GM10266 (cell line): ENCODE results near the gene FLT3.

Source experiments
- DNase-seq: peaks from one replicate; pipeline ENCODE4 v3.0.0; 2012; ENCODE audit errors: extremely low spot score
- CTCF ChIP-seq: IDR thresholded peaks from 2 replicates; pipeline ENCODE4 v1.5.1; 2012; ENCODE audit warnings: mild to moderate bottlenecking, low read depth; ENCODE audit not compliant: control insufficient read depth, insufficient read depth; ENCODE audit errors: missing control alignments

The FLT3 gene

GRCh38 chr13:27971776-27972477 is 128.4 kb downstream of the FLT3 start:
- TF ChIP-seq CTCF = no peak

GRCh38 chr13:27971236-27971645 is 129.1 kb downstream of the FLT3 start:
- no peak for DNase-seq
- TF ChIP-seq CTCF = no peak

More at GRCh38 chr13:27971776-27972477, 128.4 kb downstream of the FLT3 start:
- no peak for DNase-seq

- DNase-seq = peak; percentile 27
- TF ChIP-seq CTCF = no peak
Observed at GRCh38 chr13:27970382-27971235, 129.8 kb downstream of the FLT3 start.

- DNase-seq = no peak
- no peak for TF ChIP-seq CTCF
Observed at GRCh38 chr13:27969866-27970229, 130.5 kb downstream of the FLT3 start.

GRCh38 chr13:27969082-27969865 is 131.1 kb downstream of the FLT3 start, which contains the start of gene CDX2:
TSS of gene CDX2 (minus strand) at chr13:27969315. CDS start at chr13:27969006, 309 bp downstream.
- DNase-seq = peak; percentile 42
- TF ChIP-seq CTCF = no peak

- TF ChIP-seq CTCF = no peak
- peak; percentile 36 for DNase-seq
Observed at GRCh38 chr13:27968316-27969081, 131.9 kb downstream of the FLT3 start.
